ENCODE results near the gene CYP2J2.

Gene CYP2J2

GRCh38 chr1:59900640-59901039 is 25.9 kb downstream of the CYP2J2 start:
- no peaks in the 10 kb centered on the region for H3K36me3 ChIP-seq (ENCODE audit: control insufficient read depth, insufficient read depth, low read length)
- no peak overlapping the region for H3K4me3 ChIP-seq (ENCODE audit: extremely low read depth, insufficient read depth, low read length, poor library complexity, severe bottlenecking)
- H3K4me1 ChIP-seq (ENCODE audit: control insufficient read depth, insufficient read depth, low read length, poor library complexity, severe bottlenecking) = no peaks in the 10 kb centered on the region
- H3K9me3 ChIP-seq (ENCODE audit: control insufficient read depth, low read length) = no peaks in the 10 kb centered on the region
- WGBS, 2 experiments (ENCODE audit: insufficient coverage in 2 of 2) = 100% methylated on average over 1 of the region's 2 CpGs
- H3K27ac ChIP-seq (ENCODE audit: low read depth, low read length, severe bottlenecking) = no peak overlapping the region

GRCh38 chr1:59898927-59899326 is 27.6 kb downstream of the CYP2J2 start:
- H3K4me3 ChIP-seq (ENCODE audit: extremely low read depth, insufficient read depth, low read length, poor library complexity, severe bottlenecking) = no peak overlapping the region
- no CpG with 5 or more reads among the region's 3 CpGs for WGBS, 2 experiments (ENCODE audit: insufficient coverage in 2 of 2)

GRCh38 chr1:59897165-59897564 is 29.4 kb downstream of the CYP2J2 start:
- WGBS, 2 experiments (ENCODE audit: insufficient coverage in 2 of 2) = no CpG with 5 or more reads among the region's 2 CpGs
- H3K36me3 ChIP-seq (ENCODE audit: control insufficient read depth, insufficient read depth, low read length) = no peaks in the 10 kb centered on the region

More at GRCh38 chr1:59898927-59899326, 27.6 kb downstream of the CYP2J2 start:
- Histone ChIP-seq H3K27ac (ENCODE audit: low read depth, low read length, severe bottlenecking) (no peak overlapping the region), H3K36me3 (ENCODE audit: control insufficient read depth, insufficient read depth, low read length) (no peaks in the 10 kb centered on the region), H3K9me3 (ENCODE audit: control insufficient read depth, low read length) (no peaks in the 10 kb centered on the region), H3K4me1 (ENCODE audit: control insufficient read depth, insufficient read depth, low read length, poor library complexity, severe bottlenecking) (no peaks in the 10 kb centered on the region)

GRCh38 chr1:59892841-59893811 is 33.4 kb downstream of the CYP2J2 start:
- no peak overlapping the region for H3K4me3 ChIP-seq (ENCODE audit: extremely low read depth, insufficient read depth, low read length, poor library complexity, severe bottlenecking)
- H3K36me3 ChIP-seq (ENCODE audit: control insufficient read depth, insufficient read depth, low read length) = no peaks in the 10 kb centered on the region
- WGBS, 2 experiments (ENCODE audit: insufficient coverage in 2 of 2) = 94 to 100% methylated on average over 1 to 4 of the region's 7 CpGs
- no peaks in the 10 kb centered on the region for H3K4me1 ChIP-seq (ENCODE audit: control insufficient read depth, insufficient read depth, low read length, poor library complexity, severe bottlenecking)
- H3K9me3 ChIP-seq (ENCODE audit: control insufficient read depth, low read length) = peaks cover 15% of the 10 kb centered on the region
- no peak overlapping the region for H3K27ac ChIP-seq (ENCODE audit: low read depth, low read length, severe bottlenecking)

More at GRCh38 chr1:59897165-59897564, 29.4 kb downstream of the CYP2J2 start:
- H3K9me3 ChIP-seq (ENCODE audit: control insufficient read depth, low read length) = no peaks in the 10 kb centered on the region
- H3K27ac ChIP-seq (ENCODE audit: low read depth, low read length, severe bottlenecking) = no peak overlapping the region
- no peaks in the 10 kb centered on the region for H3K4me1 ChIP-seq (ENCODE audit: control insufficient read depth, insufficient read depth, low read length, poor library complexity, severe bottlenecking)
- no peak overlapping the region for H3K4me3 ChIP-seq (ENCODE audit: extremely low read depth, insufficient read depth, low read length, poor library complexity, severe bottlenecking)

- Histone ChIP-seq H3K9me3 (ENCODE audit: control insufficient read depth, low read length) (peaks cover 13% of the 10 kb centered on the region), H3K36me3 (ENCODE audit: control insufficient read depth, insufficient read depth, low read length) (no peaks in the 10 kb centered on the region), H3K4me1 (ENCODE audit: control insufficient read depth, insufficient read depth, low read length, poor library complexity, severe bottlenecking) (peaks cover under 1% of the 10 kb centered on the region), H3K4me3 (ENCODE audit: extremely low read depth, insufficient read depth, low read length, poor library complexity, severe bottlenecking) (no peak overlapping the region), H3K27ac (ENCODE audit: low read depth, low read length, severe bottlenecking) (no peak overlapping the region)
- WGBS, 2 experiments (ENCODE audit: insufficient coverage in 2 of 2) = 43 to 100% methylated on average over 1 of the region's 3 CpGs
Observed at GRCh38 chr1:59885160-59885832, 41.3 kb downstream of the CYP2J2 start.

GRCh38 chr1:59880735-59881134 is 45.8 kb downstream of the CYP2J2 start:
- H3K4me3 ChIP-seq (ENCODE audit: extremely low read depth, insufficient read depth, low read length, poor library complexity, severe bottlenecking) = no peak overlapping the region
- WGBS, 2 experiments (ENCODE audit: insufficient coverage in 2 of 2) = 93% methylated on average over 1 to 2 of the region's 2 CpGs

GRCh38 chr1:59879996-59880505 is 46.5 kb downstream of the CYP2J2 start:
- 50 to 84% methylated on average over 1 to 2 of the region's 3 CpGs for whole genome bisulfite sequencing, 2 experiments (ENCODE audit: insufficient coverage in 2 of 2)
- Histone ChIP-seq H3K9me3 (ENCODE audit: control insufficient read depth, low read length) (no peaks in the 10 kb centered on the region), H3K36me3 (ENCODE audit: control insufficient read depth, insufficient read depth, low read length) (no peaks in the 10 kb centered on the region), H3K4me3 (ENCODE audit: extremely low read depth, insufficient read depth, low read length, poor library complexity, severe bottlenecking) (no peak overlapping the region), H3K4me1 (ENCODE audit: control insufficient read depth, insufficient read depth, low read length, poor library complexity, severe bottlenecking) (peaks cover 6% of the 10 kb centered on the region), H3K27ac (ENCODE audit: low read depth, low read length, severe bottlenecking) (no peak overlapping the region)

More at GRCh38 chr1:59880735-59881134, 45.8 kb downstream of the CYP2J2 start:
- H3K36me3 ChIP-seq (ENCODE audit: control insufficient read depth, insufficient read depth, low read length) = no peaks in the 10 kb centered on the region
- H3K9me3 ChIP-seq (ENCODE audit: control insufficient read depth, low read length) = no peaks in the 10 kb centered on the region
- H3K27ac ChIP-seq (ENCODE audit: low read depth, low read length, severe bottlenecking) = no peak overlapping the region
- peaks cover 6% of the 10 kb centered on the region for H3K4me1 ChIP-seq (ENCODE audit: control insufficient read depth, insufficient read depth, low read length, poor library complexity, severe bottlenecking)

- 20 to 46% methylated on average over 1 to 3 of the region's 5 CpGs for WGBS, 2 experiments (ENCODE audit: insufficient coverage in 2 of 2)
- Histone ChIP-seq H3K9me3 (ENCODE audit: control insufficient read depth, low read length) (no peaks in the 10 kb centered on the region), H3K4me1 (ENCODE audit: control insufficient read depth, insufficient read depth, low read length, poor library complexity, severe bottlenecking) (peaks cover 6% of the 10 kb centered on the region), H3K4me3 (ENCODE audit: extremely low read depth, insufficient read depth, low read length, poor library complexity, severe bottlenecking) (no peak overlapping the region), H3K36me3 (ENCODE audit: control insufficient read depth, insufficient read depth, low read length) (no peaks in the 10 kb centered on the region), H3K27ac (ENCODE audit: low read depth, low read length, severe bottlenecking) (no peak overlapping the region)
Observed at GRCh38 chr1:59879574-59879973, 47.0 kb downstream of the CYP2J2 start.

GRCh38 chr1:59878370-59878769 is 48.2 kb downstream of the CYP2J2 start:
- Histone ChIP-seq H3K4me3 (ENCODE audit: extremely low read depth, insufficient read depth, low read length, poor library complexity, severe bottlenecking) (no peak overlapping the region), H3K27ac (ENCODE audit: low read depth, low read length, severe bottlenecking) (no peak overlapping the region), H3K4me1 (ENCODE audit: control insufficient read depth, insufficient read depth, low read length, poor library complexity, severe bottlenecking) (peaks cover 6% of the 10 kb centered on the region), H3K9me3 (ENCODE audit: control insufficient read depth, low read length) (no peaks in the 10 kb centered on the region), H3K36me3 (ENCODE audit: control insufficient read depth, insufficient read depth, low read length) (no peaks in the 10 kb centered on the region)
- 72 to 92% methylated on average over 1 to 2 of the region's 3 CpGs for WGBS, 2 experiments (ENCODE audit: insufficient coverage in 2 of 2)

GRCh38 chr1:59877108-59877682 is 49.4 kb downstream of the CYP2J2 start:
- no peaks in the 10 kb centered on the region for H3K36me3 ChIP-seq (ENCODE audit: control insufficient read depth, insufficient read depth, low read length)
- no peak overlapping the region for H3K4me3 ChIP-seq (ENCODE audit: extremely low read depth, insufficient read depth, low read length, poor library complexity, severe bottlenecking)
- H3K4me1 ChIP-seq (ENCODE audit: control insufficient read depth, insufficient read depth, low read length, poor library complexity, severe bottlenecking) = peaks cover 6% of the 10 kb centered on the region
- 75% methylated on average over 1 of the region's 2 CpGs for WGBS, 2 experiments (ENCODE audit: insufficient coverage in 2 of 2)
- H3K27ac ChIP-seq (ENCODE audit: low read depth, low read length, severe bottlenecking) = no peak overlapping the region
- H3K9me3 ChIP-seq (ENCODE audit: control insufficient read depth, low read length) = no peaks in the 10 kb centered on the region

All from mesodermal cell (in vitro differentiated cells).